Mammary epithelial cell (primary cell): ENCODE measurements around the gene KIFAP3.

Source experiments
- EZH2 ChIP-seq: IDR thresholded peaks from 2 replicates; pipeline ENCODE4 v1.6.1; 2012; ENCODE audit warnings: low read length, inconsistent platforms, borderline replicate concordance
- TF ChIP-seq, protein P1 (sequence below), 2 donors: IDR thresholded peaks in 1 of 2; conservative IDR thresholded peaks in 1 of 2; 2 replicates each; pipeline ENCODE4 v1.5.1; 2011 to 2012; ENCODE audit warnings: inconsistent platforms in 2 of 2, low read length in 2 of 2, mild to moderate bottlenecking in 2 of 2, control low read depth in 1 of 2, low read depth in 1 of 2; ENCODE audit not compliant: insufficient read depth in 1 of 2; ENCODE audit errors: extremely low read depth in 1 of 2

- TF ChIP-seq EZH2: no peak
- TF ChIP-seq, protein P1, sequence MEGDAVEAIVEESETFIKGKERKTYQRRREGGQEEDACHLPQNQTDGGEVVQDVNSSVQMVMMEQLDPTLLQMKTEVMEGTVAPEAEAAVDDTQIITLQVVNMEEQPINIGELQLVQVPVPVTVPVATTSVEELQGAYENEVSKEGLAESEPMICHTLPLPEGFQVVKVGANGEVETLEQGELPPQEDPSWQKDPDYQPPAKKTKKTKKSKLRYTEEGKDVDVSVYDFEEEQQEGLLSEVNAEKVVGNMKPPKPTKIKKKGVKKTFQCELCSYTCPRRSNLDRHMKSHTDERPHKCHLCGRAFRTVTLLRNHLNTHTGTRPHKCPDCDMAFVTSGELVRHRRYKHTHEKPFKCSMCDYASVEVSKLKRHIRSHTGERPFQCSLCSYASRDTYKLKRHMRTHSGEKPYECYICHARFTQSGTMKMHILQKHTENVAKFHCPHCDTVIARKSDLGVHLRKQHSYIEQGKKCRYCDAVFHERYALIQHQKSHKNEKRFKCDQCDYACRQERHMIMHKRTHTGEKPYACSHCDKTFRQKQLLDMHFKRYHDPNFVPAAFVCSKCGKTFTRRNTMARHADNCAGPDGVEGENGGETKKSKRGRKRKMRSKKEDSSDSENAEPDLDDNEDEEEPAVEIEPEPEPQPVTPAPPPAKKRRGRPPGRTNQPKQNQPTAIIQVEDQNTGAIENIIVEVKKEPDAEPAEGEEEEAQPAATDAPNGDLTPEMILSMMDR (conservative IDR thresholded peaks at IDR 0.05 in 1 of 2, IDR thresholded peaks at IDR 0.05 in 1 of 2; ENCODE audit: extremely low read depth in 1 of 2, insufficient read depth in 1 of 2, low read depth in 1 of 2, low read length in 2 of 2): no peak
Observed at GRCh38 chr1:169925505-169926482, 148.7 kb downstream of the KIFAP3 start.
